K562 (cell line): Measurements from ENCODE around the gene DNER. TPM values are rescaled to one million over a fixed set of nuclear protein-coding genes. Genes with fewer than 3 reads are reported as not detected.

ENCODE experiments used
- ATAC-seq: fragments of 200-7000 bp; cut with Tn5 transposase; 3 replicates; pipeline ENCODE4 v1.9.1; 2020; ENCODE audit warnings: moderate library complexity
- BruUV-seq: library from RNA; stranded (reverse); fragments of 400-500 nt; replicated peaks from 2 replicates; lab custom pipeline; 2021; lab: Mats Ljungman, UMichigan
- CTCF ChIA-PET: fragments of 300-600 bp; formaldehyde crosslinking; extraction: SDS; loops from one replicate; lab custom pipeline; 2021; ENCODE audit warnings: low intra/inter-chr PET ratio; lab: Yijun Ruan, JAX
- POLR2A ChIA-PET: fragments of 300-600, 350-650 bp; sonication (Branson Sonifier 250); formaldehyde crosslinking; extraction: SDS; loops from one replicate; lab custom pipeline; 2021; ENCODE audit warnings: antibody characterized with exemption, inconsistent platforms; lab: Yijun Ruan, JAX
- DNase-seq, 4 experiments: peaks; one replicate each; pipeline versions ENCODE4 v3.0.0 to v3.0.0-alpha.2; 2011 to 2018; ENCODE audit warnings: low spot score in 3 of 4, mixed read lengths in 3 of 4; ENCODE audit errors: extremely low read depth in 1 of 4
- FAIRE-seq: peaks from 2 replicates; lab custom pipeline; 2011; peaks lifted over from hg19 to GRCh38; lab: Jason Lieb, UNC
- H2AFZ ChIP-seq: 2 replicates; pipeline ENCODE4 v1.6.0; 2011; ENCODE audit warnings: low read depth, low read length, control low read depth, inconsistent platforms
- H3K27ac ChIP-seq: fragments of 200-600 bp; 3 replicates; pipeline ENCODE4 v1.8.0; 2011; ENCODE audit warnings: low read depth, mild to moderate bottlenecking, control low read depth, inconsistent platforms, low read length, moderate library complexity, mixed read lengths; ENCODE audit errors: extremely low read depth
- H3K27me3 ChIP-seq, 2 experiments: fragments of 300-600 bp in 1 of 2; 2 replicates in 1 of 2; 3 replicates in 1 of 2; pipeline versions ENCODE4 v1.6.0 to v1.8.0; 2011; ENCODE audit warnings: inconsistent platforms in 2 of 2, low read length in 2 of 2, mild to moderate bottlenecking in 1 of 2, mixed read lengths in 1 of 2, moderate library complexity in 1 of 2; ENCODE audit not compliant: control insufficient read depth in 2 of 2, insufficient read depth in 2 of 2
- H3K36me3 ChIP-seq: fragments of 300-600 bp; 3 replicates; pipeline ENCODE4 v1.8.0; 2011; ENCODE audit warnings: mild to moderate bottlenecking, low read length, inconsistent platforms; ENCODE audit not compliant: control insufficient read depth, insufficient read depth
- H3K4me1 ChIP-seq, 2 experiments: fragments of 200-600 bp in 1 of 2; replicated peaks in 1 of 2; 2 replicates in 1 of 2; 3 replicates in 1 of 2; pipeline versions ENCODE4 v1.5.1 to v1.8.0; 2011; ENCODE audit warnings: inconsistent platforms in 2 of 2, low read length in 2 of 2, mild to moderate bottlenecking in 1 of 2, mixed read lengths in 1 of 2, moderate library complexity in 1 of 2; ENCODE audit not compliant: control insufficient read depth in 2 of 2, insufficient read depth in 2 of 2
- H3K4me2 ChIP-seq: 2 replicates; pipeline ENCODE4 v1.6.1; 2011; ENCODE audit warnings: low read length, control low read depth, inconsistent platforms, mixed read lengths; ENCODE audit not compliant: insufficient read depth
- H3K4me3 ChIP-seq: fragments of 200-600 bp; sonication (generic), shearing (Covaris generic); 2 replicates; pipeline ENCODE4 v1.5.1; 2016; ENCODE audit warnings: control low read depth, inconsistent platforms
- H3K79me2 ChIP-seq: fragments of 200-600 bp; 3 replicates; pipeline ENCODE4 v1.8.0; 2011; ENCODE audit warnings: low read length, inconsistent platforms; ENCODE audit not compliant: control insufficient read depth, insufficient read depth
- H3K9ac ChIP-seq, 2 experiments: 2 replicates each; pipeline versions ENCODE4 v1.6.0 to v1.6.1; 2011; ENCODE audit warnings: low read depth in 2 of 2, low read length in 2 of 2, control low read depth in 1 of 2, inconsistent platforms in 1 of 2, mild to moderate bottlenecking in 1 of 2, mixed read lengths in 1 of 2; ENCODE audit not compliant: insufficient read depth in 1 of 2
- H3K9me1 ChIP-seq: one replicate; pipeline ENCODE4 v1.6.0; 2011; ENCODE audit warnings: inconsistent platforms, mild to moderate bottlenecking, low read length, moderate library complexity; ENCODE audit not compliant: control insufficient read depth, insufficient read depth
- H3K9me3 ChIP-seq: replicated peaks from 2 replicates; pipeline ENCODE4 v1.5.1; 2011; ENCODE audit warnings: low read depth, low read length, inconsistent platforms; ENCODE audit not compliant: control insufficient read depth, insufficient read depth
- H4K20me1 ChIP-seq: replicated peaks from 2 replicates; pipeline ENCODE4 v1.6.1; 2011; ENCODE audit warnings: low read length, inconsistent platforms, mixed read lengths; ENCODE audit not compliant: control insufficient read depth, insufficient read depth
- CREB3L1 ChIP-seq: fragments of 450-650 bp; IDR thresholded peaks from 2 replicates; pipeline ENCODE4 v1.6.1; 2014; ENCODE audit warnings: low read depth, mild to moderate bottlenecking, moderate library complexity, borderline replicate concordance
- DDX20 ChIP-seq: fragments of 450-650 bp; IDR thresholded peaks from 2 replicates; pipeline ENCODE4 v1.6.1; 2016; ENCODE audit warnings: missing genetic modification characterization, low read depth, mild to moderate bottlenecking, missing compliant biosample characterization, moderate library complexity
- POLR2H ChIP-seq: IDR thresholded peaks from 2 replicates; pipeline ENCODE4 v1.6.1; 2016; ENCODE audit warnings: missing genetic modification characterization, low read depth, mild to moderate bottlenecking, control low read depth, missing compliant biosample characterization, moderate library complexity
- ZNF133 ChIP-seq: fragments of 250-450 bp; sonication (Bioruptor Pico); IDR thresholded peaks from 2 replicates; pipeline ENCODE4 v1.4.0; 2020; ENCODE audit warnings: mild to moderate bottlenecking
- ZNF318 ChIP-seq, 2 experiments: fragments of 450-650 bp; IDR thresholded peaks; 2 replicates each; pipeline ENCODE4 v1.6.1; 2016; ENCODE audit warnings: mild to moderate bottlenecking in 2 of 2, borderline replicate concordance in 1 of 2, low read depth in 1 of 2, moderate library complexity in 1 of 2
- ZNF507 ChIP-seq: conservative IDR thresholded peaks from 2 replicates; pipeline ENCODE4 v1.6.1; 2017; ENCODE audit warnings: missing genetic modification characterization, missing compliant biosample characterization
- WGBS: fragments of 100-300 bp; shearing (Covaris generic); methylation state at CpG from one replicate; pipeline ENCODE4 v1.1.6; 2016; ENCODE audit warnings: low coverage, mixed read lengths; ENCODE audit not compliant: insufficient coverage; ENCODE audit errors: missing lambda C conversion rate; 5-methylcytosine and 5-hydroxymethylcytosine counted together
- in situ Hi-C: fragments of 300-500 bp; cut with MboI; formaldehyde crosslinking; loops from 4 replicates; pipeline ENCODE4 v1.15.0; 2018; ENCODE audit warnings: inconsistent platforms, mixed read lengths
- intact Hi-C: fragments of 100-400 bp; cut with micrococcal nuclease; formaldehyde crosslinking; loops from 2 replicates; pipeline ENCODE4 v1.14.2; 2022
- polyA plus RNA-seq, 8 experiments: library from polyadenylated mRNA; depleted of rRNA in 4 of 8; stranded (reverse) in 5 of 8; unstranded in 3 of 8; fragments of >200 nt; fragmentation: Nextera tagmentation in 2 of 8; fragmentation: Illumina TruSeq in 1 of 8; extraction: Ambion mirVana in 2 of 8; extraction: Trizol in 1 of 8; gene quantifications; 2 replicates each; pipeline versions ENCODE4 v1.2.1 to v1.2.3, GENCODE V29; 2011 to 2014; ENCODE audit warnings: inconsistent platforms in 1 of 8, missing spikeins in 1 of 8
- total RNA-seq, 7 experiments: library from RNA; depleted of rRNA in 6 of 7; stranded (reverse); fragments of >200 nt in 6 of 7; fragmentation: Illumina TruSeq in 2 of 7; extraction: Trizol in 2 of 7; gene quantifications; 2 replicates each; pipeline versions ENCODE4 v1.2.1 to v1.2.3, GENCODE V29; 2011 to 2021; ENCODE audit warnings: low replicate concordance in 1 of 7
- TF ChIP-seq, protein P1 (sequence below), 2 experiments: fragments of 150-350 bp in 1 of 2; IDR thresholded peaks; 2 replicates each; pipeline ENCODE4 v1.6.1; 2012 to 2016; ENCODE audit warnings: low read depth in 2 of 2, low read length in 2 of 2, mild to moderate bottlenecking in 1 of 2, moderate library complexity in 1 of 2

The DNER gene
- total and polyA plus RNA-seq, 9 of the 15 experiments (the other 6 are each of a cell fraction or from before 2014, with no cell fraction given) = not detected

GRCh38 chr2:229393926-229394325, 320.4 kb downstream of the DNER start (continued):
- TF ChIP-seq CREB3L1 = no peak
- TF ChIP-seq, protein P1, sequence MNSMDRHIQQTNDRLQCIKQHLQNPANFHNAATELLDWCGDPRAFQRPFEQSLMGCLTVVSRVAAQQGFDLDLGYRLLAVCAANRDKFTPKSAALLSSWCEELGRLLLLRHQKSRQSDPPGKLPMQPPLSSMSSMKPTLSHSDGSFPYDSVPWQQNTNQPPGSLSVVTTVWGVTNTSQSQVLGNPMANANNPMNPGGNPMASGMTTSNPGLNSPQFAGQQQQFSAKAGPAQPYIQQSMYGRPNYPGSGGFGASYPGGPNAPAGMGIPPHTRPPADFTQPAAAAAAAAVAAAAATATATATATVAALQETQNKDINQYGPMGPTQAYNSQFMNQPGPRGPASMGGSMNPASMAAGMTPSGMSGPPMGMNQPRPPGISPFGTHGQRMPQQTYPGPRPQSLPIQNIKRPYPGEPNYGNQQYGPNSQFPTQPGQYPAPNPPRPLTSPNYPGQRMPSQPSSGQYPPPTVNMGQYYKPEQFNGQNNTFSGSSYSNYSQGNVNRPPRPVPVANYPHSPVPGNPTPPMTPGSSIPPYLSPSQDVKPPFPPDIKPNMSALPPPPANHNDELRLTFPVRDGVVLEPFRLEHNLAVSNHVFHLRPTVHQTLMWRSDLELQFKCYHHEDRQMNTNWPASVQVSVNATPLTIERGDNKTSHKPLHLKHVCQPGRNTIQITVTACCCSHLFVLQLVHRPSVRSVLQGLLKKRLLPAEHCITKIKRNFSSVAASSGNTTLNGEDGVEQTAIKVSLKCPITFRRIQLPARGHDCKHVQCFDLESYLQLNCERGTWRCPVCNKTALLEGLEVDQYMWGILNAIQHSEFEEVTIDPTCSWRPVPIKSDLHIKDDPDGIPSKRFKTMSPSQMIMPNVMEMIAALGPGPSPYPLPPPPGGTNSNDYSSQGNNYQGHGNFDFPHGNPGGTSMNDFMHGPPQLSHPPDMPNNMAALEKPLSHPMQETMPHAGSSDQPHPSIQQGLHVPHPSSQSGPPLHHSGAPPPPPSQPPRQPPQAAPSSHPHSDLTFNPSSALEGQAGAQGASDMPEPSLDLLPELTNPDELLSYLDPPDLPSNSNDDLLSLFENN (IDR thresholded peaks at IDR 0.05; ENCODE audit: low read depth in 2 of 2, low read length in 2 of 2) = no peak
- TF ChIP-seq ZNF133 (CRISPR knock-in tag) = no peak

GRCh38 chr2:229392196-229392595, 322.2 kb downstream of the DNER start:
- H3K27me3 ChIP-seq = no peaks in the 10 kb centered on the region
- ChIA-PET POLR2A (no interaction called here), CTCF (no interaction called here)
- H2AFZ ChIP-seq = no peak overlapping the region
- H3K9me3 ChIP-seq = no peaks in the 10 kb centered on the region
- 0% methylated on average over 2 of the region's 2 CpGs for WGBS
- ATAC-seq (no peak), DNase-seq (no peak), FAIRE-seq (no peak)
- no peaks in the 10 kb centered on the region for H4K20me1 ChIP-seq
- H3K4me1 ChIP-seq = no peaks in the 10 kb centered on the region
- no peaks in the 10 kb centered on the region for H3K36me3 ChIP-seq
- no peak overlapping the region for H3K4me2 ChIP-seq
- no peaks in the 10 kb centered on the region for H3K9me1 ChIP-seq
- intact Hi-C loops (no loop called here), in situ Hi-C loops (no loop called here)
- no peak overlapping the region for H3K4me3 ChIP-seq
- H3K27ac ChIP-seq = no peak overlapping the region
- no peaks in the 10 kb centered on the region for H3K79me2 ChIP-seq
- H3K9ac ChIP-seq = no peak overlapping the region
- no TSS peak for BruUV-seq
- TF ChIP-seq ZNF507 (tag) (no peak), DDX20 (tag) (no peak), ZNF318 (IDR thresholded peaks at IDR 0.05; ENCODE audit: borderline replicate concordance in 1 of 2, low read depth in 1 of 2) (no peak), POLR2H (tag) (no peak)
